Progenitor cell of endocrine pancreas (in vitro differentiated cells): ENCODE measurements around the gene ZNF460. TPM values are rescaled to one million over a fixed set of nuclear protein-coding genes. Genes with fewer than 3 reads are reported as not detected.

Experiments used
- DNase-seq: peaks from one replicate; pipeline ENCODE4 v3.0.0; 2021; ENCODE audit warnings: low spot score; ENCODE audit not compliant: unreplicated experiment
- H3K27ac Mint-ChIP-seq: 2 replicates; pipeline ENCODE4 v1.8.0; 2021; ENCODE audit warnings: mild to moderate bottlenecking, moderate library complexity, mixed read lengths
- H3K27me3 Mint-ChIP-seq: 2 replicates; pipeline ENCODE4 v1.8.0; 2021; ENCODE audit warnings: mixed read lengths
- H3K36me3 Mint-ChIP-seq: 2 replicates; pipeline ENCODE4 v1.8.0; 2022; ENCODE audit warnings: mixed read lengths; ENCODE audit not compliant: insufficient read depth
- H3K4me1 Mint-ChIP-seq: 2 replicates; pipeline ENCODE4 v1.8.0; 2021; ENCODE audit warnings: low read depth, mixed read lengths
- H3K4me3 Mint-ChIP-seq: 2 replicates; pipeline ENCODE4 v1.8.0; 2021; ENCODE audit warnings: low read depth, mild to moderate bottlenecking, moderate library complexity, mixed read lengths
- H3K9me3 Mint-ChIP-seq: 2 replicates; pipeline ENCODE4 v1.8.0; 2021; ENCODE audit warnings: low read depth, mixed read lengths
- CTCF ChIP-seq: fragments of 200-600 bp; sonication (generic); IDR thresholded peaks from one replicate; pipeline ENCODE4 v1.5.0; 2021; ENCODE audit warnings: antibody characterized with exemption, mild to moderate bottlenecking; ENCODE audit not compliant: unreplicated experiment
- long read RNA-seq: library from polyadenylated mRNA; unstranded; transcript quantifications from one replicate; pipeline ENCODE4 v2.0.0, GENCODE V29; 2020
- total RNA-seq: library from RNA; stranded (reverse); gene quantifications from 2 replicates; pipeline ENCODE4 v1.2.1, GENCODE V29; 2021

ZNF460 gene
- 58.3 and 61.3 TPM in 2 replicates for total RNA-seq
- long read RNA-seq, partial matches to known transcripts, result 0 of 7 reads
- long read RNA-seq, other reads (novel, unspliced or antisense), result 1 of 7 reads

- peak; percentile 91 for DNase-seq
- Mint-ChIP-seq H3K27ac (no peak within 1 kb of the TSS), H3K36me3 (peaks cover 6% of the 10 kb centered on the region), H3K4me1 (peaks cover 17% of the 10 kb centered on the region), H3K9me3 (no peaks in the 10 kb centered on the region), H3K4me3 (no peak within 1 kb of the TSS), H3K27me3 (no peaks in the 10 kb centered on the region)
- TF ChIP-seq CTCF, result no peak
Measured at GRCh38 chr19:57280165-57280961, at the start of gene ZNF460. ZNF460 (plus strand) TSS chr19:57280485; CDS start chr19:57280807, 322 bp downstream.

- TF ChIP-seq CTCF, result no peak
- Mint-ChIP-seq H3K9me3 (no peaks in the 10 kb centered on the region), H3K27ac (no peak overlapping the region), H3K4me1 (peaks cover 3% of the 10 kb centered on the region), H3K27me3 (peaks cover 5% of the 10 kb centered on the region), H3K36me3 (no peaks in the 10 kb centered on the region), H3K4me3 (no peak overlapping the region)
- no peak for DNase-seq
Measured at GRCh38 chr19:57231686-57232085, 48.6 kb upstream of the ZNF460 start.

GRCh38 chr19:57233207-57233606 is 47.1 kb upstream of the ZNF460 start:
- peaks cover 5% of the 10 kb centered on the region for H3K27me3 Mint-ChIP-seq

GRCh38 chr19:57239982-57240310 is 40.3 kb upstream of the ZNF460 start:
- Mint-ChIP-seq H3K9me3 (no peaks in the 10 kb centered on the region), H3K4me1 (peaks cover 12% of the 10 kb centered on the region), H3K27me3 (no peaks in the 10 kb centered on the region), H3K4me3 (peak overlapping the region; percentile 97), H3K36me3 (peaks cover 4% of the 10 kb centered on the region), H3K27ac (peak overlapping the region; percentile 99)
- DNase-seq, result no peak
- no peak for TF ChIP-seq CTCF

More at GRCh38 chr19:57233207-57233606, 47.1 kb upstream of the ZNF460 start:
- Mint-ChIP-seq H3K4me1 (no peaks in the 10 kb centered on the region), H3K27ac (no peak overlapping the region), H3K36me3 (no peaks in the 10 kb centered on the region), H3K9me3 (no peaks in the 10 kb centered on the region), H3K4me3 (no peak overlapping the region)
- TF ChIP-seq CTCF, result no peak
- DNase-seq, result no peak

DNA sequence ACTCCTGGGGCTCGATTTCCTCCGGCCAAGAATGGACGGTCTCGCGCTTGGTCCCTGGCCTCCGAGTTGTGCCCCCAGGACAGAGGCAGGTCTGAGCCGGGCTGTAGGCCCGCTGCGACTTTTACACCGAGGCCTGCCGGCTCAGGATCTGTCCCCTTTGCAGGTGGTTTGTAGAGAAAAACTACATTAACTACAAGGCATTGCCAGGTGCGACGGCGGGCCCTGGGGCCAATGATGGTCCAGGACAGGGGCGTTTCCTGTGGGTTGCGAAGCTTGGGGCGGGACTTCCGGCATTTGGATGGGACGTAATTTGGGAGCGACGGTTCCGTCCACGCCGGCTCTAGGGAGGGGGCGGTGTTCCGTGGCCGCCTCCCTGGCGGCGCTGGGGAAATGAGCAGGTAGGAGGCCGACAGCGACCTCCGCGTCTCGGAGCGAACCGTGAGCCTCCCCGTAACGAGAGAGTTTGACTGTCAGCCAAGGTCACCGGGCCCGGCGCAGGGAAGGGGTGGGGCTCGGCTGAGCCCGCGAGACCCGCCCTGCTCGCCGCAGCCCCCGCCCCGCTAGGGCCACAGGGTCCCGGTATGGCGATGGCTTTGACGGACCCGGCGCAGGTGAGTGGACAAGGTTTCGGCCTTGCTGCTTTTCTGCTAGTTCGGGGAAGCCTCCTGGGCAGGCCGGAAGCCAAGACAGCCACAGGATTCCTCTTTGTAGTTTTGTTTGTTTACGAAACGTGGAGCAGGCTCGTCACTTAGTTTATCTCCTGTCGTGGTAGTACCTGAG is 39.8 kb upstream of the ZNF460 start, which contains the start of gene ZNF805:
Gene ZNF805 (plus strand): TSS at position 322 of the 780 bp plus-strand sequence. CDS start 260 bp downstream, at position 582.
- peak; percentile 80 for DNase-seq
- TF ChIP-seq CTCF, result no peak
- no peaks in the 10 kb centered on the region for H3K27me3 Mint-ChIP-seq
- peak within 1 kb of the TSS; percentile 99 for H3K27ac Mint-ChIP-seq
- no peaks in the 10 kb centered on the region for H3K9me3 Mint-ChIP-seq
- H3K4me1 Mint-ChIP-seq, result peaks cover 12% of the 10 kb centered on the region
- peak within 1 kb of the TSS; percentile 97 for H3K4me3 Mint-ChIP-seq
- peaks cover 6% of the 10 kb centered on the region for H3K36me3 Mint-ChIP-seq
